AG09319 (cell line): Measurements from ENCODE around the gene ADAT2.

ENCODE experiments used
- DNase-seq: peaks from one replicate; pipeline ENCODE4 v3.0.0-alpha.2; 2010; ENCODE audit warnings: low read depth; ENCODE audit errors: extremely low read depth
- TF ChIP-seq, protein P1 (sequence below): IDR thresholded peaks from 2 replicates; pipeline ENCODE4 v1.5.1; 2011; ENCODE audit warnings: low read depth, mild to moderate bottlenecking, inconsistent platforms, low read length, moderate library complexity

Gene ADAT2

DNA sequence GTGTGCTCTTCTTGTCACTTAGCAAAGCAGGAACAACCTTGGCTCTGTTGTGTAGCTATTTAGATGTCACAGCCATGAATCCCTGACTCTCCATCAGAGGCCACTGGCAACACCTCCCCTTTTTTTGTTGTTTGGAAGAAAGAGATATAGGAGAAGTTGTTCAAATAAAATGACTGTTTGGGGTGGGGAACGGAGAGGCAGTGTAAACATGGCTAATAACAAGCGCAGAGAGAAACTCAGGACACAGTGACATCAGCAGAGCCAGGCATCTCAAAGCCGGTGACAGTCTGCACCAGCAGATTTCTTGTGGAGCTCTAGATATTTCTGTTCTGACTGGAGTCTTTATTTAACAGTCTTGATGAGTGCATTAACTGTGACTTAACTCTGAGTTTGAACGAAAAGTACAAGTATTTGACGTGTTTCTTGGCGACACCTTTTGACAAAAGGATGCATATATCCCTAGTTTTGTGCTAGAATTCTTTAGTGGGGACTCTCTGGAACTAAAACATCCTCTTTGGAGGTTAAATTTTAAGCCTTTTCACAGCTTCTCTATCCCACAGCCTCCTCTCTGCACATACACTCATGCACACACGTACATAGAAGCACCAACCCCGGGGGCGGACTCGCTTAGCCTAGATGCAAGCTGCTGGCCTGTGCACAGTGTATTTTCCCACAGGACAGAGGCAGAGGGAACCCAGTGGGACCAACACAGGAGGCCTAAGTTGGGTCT is 53.8 kb downstream of the ADAT2 start:
- DNase-seq: no peak
- TF ChIP-seq, protein P1, sequence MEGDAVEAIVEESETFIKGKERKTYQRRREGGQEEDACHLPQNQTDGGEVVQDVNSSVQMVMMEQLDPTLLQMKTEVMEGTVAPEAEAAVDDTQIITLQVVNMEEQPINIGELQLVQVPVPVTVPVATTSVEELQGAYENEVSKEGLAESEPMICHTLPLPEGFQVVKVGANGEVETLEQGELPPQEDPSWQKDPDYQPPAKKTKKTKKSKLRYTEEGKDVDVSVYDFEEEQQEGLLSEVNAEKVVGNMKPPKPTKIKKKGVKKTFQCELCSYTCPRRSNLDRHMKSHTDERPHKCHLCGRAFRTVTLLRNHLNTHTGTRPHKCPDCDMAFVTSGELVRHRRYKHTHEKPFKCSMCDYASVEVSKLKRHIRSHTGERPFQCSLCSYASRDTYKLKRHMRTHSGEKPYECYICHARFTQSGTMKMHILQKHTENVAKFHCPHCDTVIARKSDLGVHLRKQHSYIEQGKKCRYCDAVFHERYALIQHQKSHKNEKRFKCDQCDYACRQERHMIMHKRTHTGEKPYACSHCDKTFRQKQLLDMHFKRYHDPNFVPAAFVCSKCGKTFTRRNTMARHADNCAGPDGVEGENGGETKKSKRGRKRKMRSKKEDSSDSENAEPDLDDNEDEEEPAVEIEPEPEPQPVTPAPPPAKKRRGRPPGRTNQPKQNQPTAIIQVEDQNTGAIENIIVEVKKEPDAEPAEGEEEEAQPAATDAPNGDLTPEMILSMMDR: no peak

DNA sequence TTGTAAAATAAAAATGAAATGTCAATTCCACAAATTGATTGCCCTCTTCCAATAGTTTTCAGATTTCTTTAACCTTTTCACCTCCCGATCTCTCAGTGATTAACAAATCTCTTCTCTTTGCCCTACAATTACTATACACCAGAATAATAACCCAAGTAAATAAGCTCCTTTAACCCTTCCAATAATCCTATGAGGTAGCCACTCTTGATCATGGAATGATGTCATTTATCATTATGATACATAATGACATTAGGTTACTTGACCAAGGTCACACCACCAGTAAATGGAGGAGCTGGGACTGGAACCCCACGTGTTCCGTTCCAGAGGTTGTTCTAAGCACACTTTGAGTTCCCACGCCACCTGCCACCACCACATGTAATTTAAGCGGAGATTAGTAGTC is 54.8 kb downstream of the ADAT2 start:
- no peak for DNase-seq
- TF ChIP-seq, protein P1: no peak

DNA sequence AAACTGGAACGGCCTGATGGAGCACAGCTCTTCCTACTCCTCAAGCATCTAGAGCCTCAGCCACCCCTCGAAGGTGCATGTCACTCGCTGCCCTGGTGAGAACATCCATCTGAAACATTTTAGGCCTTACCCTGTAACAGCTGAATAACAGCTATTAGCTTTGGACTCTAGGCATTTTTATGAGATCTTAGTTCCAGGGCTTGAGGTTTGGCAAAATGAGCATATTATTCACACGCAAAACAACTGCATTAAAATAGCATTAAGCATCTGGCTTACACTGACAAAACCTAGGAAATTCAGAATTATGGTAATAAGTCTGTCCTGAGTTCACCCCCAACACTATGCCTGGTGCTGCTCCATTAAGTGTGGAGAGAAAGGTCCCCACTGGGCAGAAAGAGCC is 56.1 kb downstream of the ADAT2 start:
- DNase-seq: no peak
- TF ChIP-seq, protein P1: no peak

DNA sequence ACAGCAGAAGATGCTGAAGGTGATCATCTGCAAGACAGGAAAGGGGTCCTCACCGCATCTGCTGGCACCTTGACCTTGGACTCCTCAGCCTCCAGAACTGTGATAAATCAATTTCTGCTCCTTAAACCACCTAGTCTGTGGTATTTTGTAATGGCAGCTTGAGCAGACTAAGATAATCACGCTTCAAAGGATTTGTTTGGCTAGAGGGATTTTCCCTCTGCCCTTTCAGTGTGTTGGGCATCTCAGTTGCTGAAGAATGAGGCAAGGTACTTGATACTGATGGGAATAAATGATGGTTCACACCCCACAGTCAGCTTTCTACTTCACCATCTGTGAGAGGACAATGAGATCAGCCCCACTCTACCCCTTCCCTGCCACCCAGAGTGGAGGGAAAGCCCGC is 60.2 kb downstream of the ADAT2 start:
- no peak for DNase-seq
- TF ChIP-seq, protein P1: no peak

DNA sequence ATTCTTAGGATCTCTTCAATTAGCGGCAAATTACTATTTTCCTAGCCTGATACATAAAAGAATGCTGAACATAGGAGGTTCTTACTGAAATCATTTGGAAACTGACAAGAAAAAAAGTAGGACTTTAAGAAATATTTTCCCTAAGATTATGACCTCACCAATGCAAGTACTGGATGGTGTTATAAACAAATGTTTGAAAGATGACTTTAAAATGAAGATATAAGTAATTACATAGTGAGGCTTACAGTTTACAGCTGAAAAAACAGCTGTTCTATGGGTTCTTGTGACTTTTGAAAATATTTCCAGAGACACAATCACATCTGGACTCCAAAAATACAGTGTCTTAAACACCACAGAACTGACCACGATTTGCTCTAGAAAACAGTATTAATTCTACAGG is 64.9 kb downstream of the ADAT2 start:
- TF ChIP-seq, protein P1: no peak
- DNase-seq: no peak

DNA sequence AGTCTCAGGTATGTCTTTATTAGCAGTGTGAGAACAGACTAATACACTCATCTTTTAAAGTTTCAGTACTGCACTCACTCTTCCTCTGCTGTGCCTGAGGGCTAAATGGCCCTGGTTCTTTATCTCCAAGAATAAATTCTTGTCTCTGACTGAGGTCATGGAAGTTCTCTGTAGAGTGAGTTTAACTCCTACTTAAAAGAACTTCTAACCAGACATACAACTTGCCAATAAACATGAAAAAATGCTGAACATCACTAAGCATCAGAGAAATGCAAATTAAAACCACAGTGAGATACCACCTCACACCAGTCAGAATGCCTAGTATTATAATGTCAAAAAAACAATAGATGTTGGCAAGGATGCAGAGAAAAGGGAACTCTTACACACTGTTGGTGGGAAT is 73.6 kb downstream of the ADAT2 start:
- DNase-seq: no peak
- TF ChIP-seq, protein P1: no peak

DNA sequence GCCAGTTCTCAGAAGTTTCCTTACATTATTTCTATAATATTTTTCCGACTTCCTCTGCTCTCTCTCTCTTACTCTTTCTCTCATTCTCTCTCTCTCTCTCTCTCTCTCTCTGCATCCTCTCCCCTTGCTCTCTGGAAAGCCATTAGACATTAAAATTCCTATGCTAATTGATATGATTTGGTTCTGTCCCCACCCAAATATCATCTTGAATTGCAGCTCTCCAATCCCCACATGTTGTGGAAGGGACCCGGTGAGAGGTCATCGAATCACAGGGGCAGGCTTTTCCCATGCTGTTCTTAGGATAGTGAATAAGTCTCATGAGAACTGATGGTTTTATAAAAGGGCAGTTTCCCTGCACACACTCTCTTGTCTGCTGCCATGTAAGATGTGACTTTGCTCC is 74.1 kb downstream of the ADAT2 start:
- no peak for DNase-seq

More for the DNA sequence above, 74.1 kb downstream of the ADAT2 start:
- TF ChIP-seq, protein P1: no peak
